ENCODE data around the gene ZNF235. TPM values are rescaled to one million over a fixed set of nuclear protein-coding genes. Genes with fewer than 3 reads are reported as not detected.

ZNF235 gene
- total and polyA plus RNA-seq, 2 donors from 2014 or later, result 3.0 to 9.4 TPM

DNA sequence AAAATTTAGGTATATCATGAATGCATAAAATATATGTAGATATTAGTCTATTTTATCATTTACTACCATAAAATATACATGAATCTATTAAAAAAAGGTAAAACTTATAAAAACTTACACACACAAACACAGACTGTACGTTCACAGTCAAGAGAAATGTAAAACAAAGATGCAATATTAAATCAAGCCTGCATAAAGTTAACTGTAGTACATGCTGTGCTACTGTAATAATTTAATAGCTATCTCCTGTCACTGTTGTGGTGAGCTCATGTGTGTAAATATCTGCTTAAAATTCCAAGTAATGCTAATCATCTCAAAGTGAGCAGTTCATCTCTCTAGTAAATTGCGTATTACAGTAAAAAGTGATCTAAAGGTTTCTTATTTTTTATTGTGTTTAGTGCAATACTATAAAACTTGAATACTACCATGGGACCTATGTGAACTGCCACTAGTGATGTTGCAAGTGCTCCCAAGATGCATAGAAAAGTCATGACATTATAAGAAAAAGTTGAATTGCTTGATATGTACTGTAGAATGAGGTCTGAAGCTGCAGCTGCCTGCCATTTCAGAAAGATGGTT is 45.9 kb downstream of the ZNF235 start:
- DNase-seq, result no peak
- intact Hi-C loops (cut with DNase I), result no loop called here
- no peaks in the 10 kb centered on the region for H3K4me1 ChIP-seq (ENCODE audit: control insufficient read depth in 2 of 3, insufficient read depth in 2 of 3, low read depth in 1 of 3, low read length in 3 of 3)
- H3K9me3 ChIP-seq (ENCODE audit: control insufficient read depth in 2 of 3, insufficient read depth in 1 of 3, low read length in 3 of 3), result peaks cover 0 to 72% (median 16%) of the 10 kb centered on the region in 3 donors
- no peak for TF ChIP-seq CTCF (IDR thresholded peaks at IDR 0.05; ENCODE audit: borderline replicate concordance, extremely low read depth, insufficient read depth)
- H3K27me3 ChIP-seq (ENCODE audit: control insufficient read depth, insufficient read depth, low read length), result no peaks in the 10 kb centered on the region
- H3K36me3 ChIP-seq (ENCODE audit: control insufficient read depth in 2 of 3, insufficient read depth in 3 of 3, low read length in 3 of 3), result no peaks in the 10 kb centered on the region
- no peak for FAIRE-seq
- peak overlapping the region in 1 of 3 donors; percentile 10 for H3K4me3 ChIP-seq (ENCODE audit: low read length in 3 of 3)
- H3K9ac ChIP-seq (ENCODE audit: low read length in 3 of 3), result no peak overlapping the region
- no peak overlapping the region for H3K27ac ChIP-seq (ENCODE audit: low read depth in 2 of 2, low read length in 2 of 2)

- H3K36me3 ChIP-seq (ENCODE audit: control insufficient read depth in 2 of 3, insufficient read depth in 3 of 3, low read length in 3 of 3), result no peaks in the 10 kb centered on the region
- no peak for FAIRE-seq
- no peak overlapping the region for H3K9ac ChIP-seq (ENCODE audit: low read length in 3 of 3)
- H3K9me3 ChIP-seq (ENCODE audit: control insufficient read depth in 2 of 3, insufficient read depth in 1 of 3, low read length in 3 of 3), result peaks cover 0 to 70% (median 18%) of the 10 kb centered on the region in 3 donors
- TF ChIP-seq CTCF (IDR thresholded peaks at IDR 0.05; ENCODE audit: borderline replicate concordance, extremely low read depth, insufficient read depth), result no peak
- no peak for DNase-seq
- no peaks in the 10 kb centered on the region for H3K27me3 ChIP-seq (ENCODE audit: control insufficient read depth, insufficient read depth, low read length)
- no peak overlapping the region for H3K27ac ChIP-seq (ENCODE audit: low read depth in 2 of 2, low read length in 2 of 2)
- H3K4me3 ChIP-seq (ENCODE audit: low read length in 3 of 3), result no peak overlapping the region
- no peaks in the 10 kb centered on the region for H3K4me1 ChIP-seq (ENCODE audit: control insufficient read depth in 2 of 3, insufficient read depth in 2 of 3, low read depth in 1 of 3, low read length in 3 of 3)
- intact Hi-C loops (cut with DNase I), result no loop called here
Observed at GRCh38 chr19:44258136-44258535, 46.7 kb downstream of the ZNF235 start.

GRCh38 chr19:44255705-44256411 is 49.0 kb downstream of the ZNF235 start:
- Histone ChIP-seq H3K9ac (ENCODE audit: low read length in 3 of 3) (no peak overlapping the region), H3K36me3 (ENCODE audit: control insufficient read depth in 2 of 3, insufficient read depth in 3 of 3, low read length in 3 of 3) (no peaks in the 10 kb centered on the region), H3K27me3 (ENCODE audit: control insufficient read depth, insufficient read depth, low read length) (no peaks in the 10 kb centered on the region), H3K9me3 (ENCODE audit: control insufficient read depth in 2 of 3, insufficient read depth in 1 of 3, low read length in 3 of 3) (peaks cover 0 to 65% (median 12%) of the 10 kb centered on the region in 3 donors), H3K4me1 (ENCODE audit: control insufficient read depth in 2 of 3, insufficient read depth in 2 of 3, low read depth in 1 of 3, low read length in 3 of 3) (no peaks in the 10 kb centered on the region), H3K4me3 (ENCODE audit: low read length in 3 of 3) (no peak overlapping the region), H3K27ac (ENCODE audit: low read depth in 2 of 2, low read length in 2 of 2) (no peak overlapping the region)
- TF ChIP-seq CTCF (IDR thresholded peaks at IDR 0.05; ENCODE audit: borderline replicate concordance, extremely low read depth, insufficient read depth), result no peak
- DNase-seq (no peak), FAIRE-seq (no peak)
- intact Hi-C loops (cut with DNase I), result no loop called here
